Spinal cord (tissue), 10 donors: Measurements from ENCODE around the gene CDH1. TPM values are rescaled to one million over a fixed set of nuclear protein-coding genes. Genes with fewer than 3 reads are reported as not detected.

Experiments used
- DNase-seq, 6 donors: peaks; one replicate each; pipeline versions ENCODE4 v3.0.0 to v3.0.0-alpha.2; 2013 to 2015; ENCODE audit warnings: low spot score in 6 of 6, low read depth in 4 of 6
- H3K27ac ChIP-seq: one replicate; pipeline ENCODE4 v1.5.1; 2013; ENCODE audit warnings: low read depth, low read length, control low read depth
- H3K27me3 ChIP-seq: one replicate; pipeline ENCODE4 v1.6.1; 2013; ENCODE audit warnings: low read length; ENCODE audit not compliant: control insufficient read depth, insufficient read depth
- H3K36me3 ChIP-seq: one replicate; pipeline ENCODE4 v1.6.1; 2013; ENCODE audit warnings: low read length; ENCODE audit not compliant: control insufficient read depth, insufficient read depth
- H3K4me1 ChIP-seq: one replicate; pipeline ENCODE4 v1.6.1; 2013; ENCODE audit warnings: low read length; ENCODE audit not compliant: control insufficient read depth, insufficient read depth
- H3K4me3 ChIP-seq: one replicate; pipeline ENCODE4 v1.5.1; 2013; ENCODE audit warnings: low read depth, low read length, control low read depth
- H3K9me3 ChIP-seq: one replicate; pipeline ENCODE4 v1.6.1; 2013; ENCODE audit warnings: low read length; ENCODE audit not compliant: control insufficient read depth, insufficient read depth
- WGBS: methylation state at CpG from one replicate; pipeline ENCODE4 v1.1.5; 2013; ENCODE audit warnings: missing lambda C conversion rate; ENCODE audit not compliant: insufficient coverage; 5-methylcytosine and 5-hydroxymethylcytosine counted together
- polyA plus RNA-seq, 2 donors: library from polyadenylated mRNA; unstranded; fragments of 120-200 nt; gene quantifications; one replicate each; pipeline ENCODE4 v1.2.1, GENCODE V29; 2013; ENCODE audit not compliant: insufficient read length in 2 of 2
- total RNA-seq, 2 donors: library from RNA; depleted of rRNA in 1 of 2; stranded (reverse); fragments of 120-200 nt in 1 of 2; fragments of >200 nt in 1 of 2; gene quantifications; one replicate each; pipeline versions ENCODE4 v1.2.3 to v1.2.4, GENCODE V29; 2013 to 2014
- donor health status: healthy.

The CDH1 gene
- total and polyA plus RNA-seq, 4 donors, result 23.6 to 45.4 (median 31.9) TPM

DNA sequence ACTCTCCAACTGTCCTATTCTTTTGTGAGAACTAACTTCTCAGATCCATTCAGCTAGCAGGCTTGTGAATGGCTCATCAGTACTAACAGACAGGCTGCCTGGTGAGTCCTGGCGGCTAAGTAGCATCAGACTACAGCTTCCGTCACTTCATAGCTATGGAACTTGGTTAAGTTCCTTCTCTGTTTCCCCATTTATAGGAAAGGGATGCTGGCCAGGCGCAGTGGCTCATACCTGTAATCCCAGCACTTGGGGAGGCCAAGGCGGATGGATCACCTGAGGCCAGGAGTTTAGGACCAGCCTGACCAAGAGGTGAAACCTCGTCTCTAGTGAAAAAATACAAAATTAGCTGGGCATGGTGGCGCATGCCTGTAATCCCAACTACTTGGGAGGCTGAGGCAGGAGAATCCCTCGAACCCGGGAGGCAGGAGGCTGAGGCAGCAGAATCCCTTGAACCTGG lies 56.3 kb downstream of the CDH1 start:
- no peak overlapping the region for H3K27ac ChIP-seq
- no peaks in the 10 kb centered on the region for H3K36me3 ChIP-seq
- no peaks in the 10 kb centered on the region for H3K27me3 ChIP-seq
- H3K4me3 ChIP-seq, result no peak overlapping the region
- peaks cover 25% of the 10 kb centered on the region for H3K4me1 ChIP-seq
- 79% methylated on average over 7 of the region's 8 CpGs for WGBS
- H3K9me3 ChIP-seq, result no peaks in the 10 kb centered on the region
- peak in 1 of 6 donors; percentile 34 for DNase-seq

DNA sequence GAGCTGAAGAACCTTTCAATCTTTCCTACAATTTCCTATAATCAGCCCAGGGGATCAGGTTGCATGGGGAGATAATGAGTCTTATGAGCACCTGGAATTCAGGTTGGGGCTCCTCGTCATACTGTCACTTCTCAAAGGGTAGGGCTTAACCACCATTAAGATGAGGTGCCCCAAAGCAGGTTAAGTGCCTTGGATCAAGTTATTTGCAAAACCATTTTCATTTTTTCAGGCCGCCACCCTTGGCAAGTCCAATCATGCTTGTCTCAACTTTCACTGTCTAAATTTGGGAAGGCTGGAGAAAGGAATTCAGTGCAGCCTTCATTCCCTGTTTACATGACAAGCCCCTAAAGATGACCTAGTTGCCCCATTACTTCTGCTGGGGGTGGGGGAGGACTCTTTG lies 61.3 kb downstream of the CDH1 start:
- Histone ChIP-seq H3K4me1 (peaks cover 5% of the 10 kb centered on the region), H3K27me3 (no peaks in the 10 kb centered on the region), H3K4me3 (no peak overlapping the region), H3K27ac (no peak overlapping the region), H3K9me3 (no peaks in the 10 kb centered on the region), H3K36me3 (no peaks in the 10 kb centered on the region)
- WGBS, result no CpG with 5 or more reads among the region's 2 CpGs
- DNase-seq, result no peak

DNA sequence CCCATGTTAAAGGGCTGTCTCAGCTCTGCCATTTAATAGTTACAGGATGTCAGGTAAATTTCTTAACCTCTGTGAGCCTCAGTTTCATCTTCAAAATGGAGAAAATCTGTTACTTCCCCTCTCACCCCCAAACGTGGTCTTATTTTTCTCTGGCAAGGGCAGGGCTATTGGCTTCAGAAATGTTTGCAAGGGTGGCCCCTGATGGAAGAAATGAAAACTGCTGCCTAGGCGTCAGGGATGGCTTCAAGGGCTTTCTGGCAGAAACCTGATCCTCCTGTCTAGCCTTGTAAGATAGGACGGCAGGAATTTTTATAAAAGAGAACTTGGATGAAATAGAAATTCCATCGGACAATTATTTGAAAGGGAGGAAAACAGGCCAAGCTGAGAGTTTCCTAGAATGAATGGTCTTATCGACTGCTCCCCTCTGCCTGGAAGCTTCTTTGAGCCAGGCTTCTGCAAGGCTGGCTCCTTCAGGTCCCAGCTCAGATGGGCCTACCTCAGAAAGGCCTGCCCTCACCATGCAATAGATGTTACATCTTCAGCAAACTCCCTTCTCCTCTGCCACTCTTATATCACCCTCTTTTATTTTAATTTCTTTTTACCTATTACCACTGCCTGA lies 63.3 kb downstream of the CDH1 start:
- Histone ChIP-seq H3K36me3 (no peaks in the 10 kb centered on the region), H3K9me3 (no peaks in the 10 kb centered on the region), H3K27me3 (no peaks in the 10 kb centered on the region), H3K4me1 (peaks cover 6% of the 10 kb centered on the region), H3K4me3 (no peak overlapping the region), H3K27ac (peak overlapping the region; percentile 52)
- DNase-seq, result peak in 5 of 6 donors; percentile 66 to 93 (median 72)
- 23% methylated on average over 4 of the region's 5 CpGs for WGBS

DNA sequence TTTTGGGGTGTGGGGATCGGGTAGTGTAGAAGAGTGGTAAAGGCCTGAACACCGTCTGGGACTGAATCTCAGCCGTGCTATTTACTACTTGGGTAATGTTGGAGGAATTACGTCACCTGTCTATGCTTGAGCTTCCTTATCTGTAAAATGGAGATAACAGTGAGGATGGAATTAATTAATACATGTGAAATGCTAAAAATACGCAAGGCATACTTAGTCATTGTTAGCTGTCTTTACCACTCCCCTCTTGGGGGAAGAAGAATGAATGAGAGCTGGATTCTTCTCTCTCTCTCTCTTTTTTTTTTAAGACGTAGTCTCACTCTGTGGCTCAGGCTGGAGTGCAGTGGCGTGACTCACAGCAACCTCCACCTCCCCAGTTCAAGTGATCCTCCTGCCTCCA lies 65.1 kb downstream of the CDH1 start:
- Histone ChIP-seq H3K27me3 (no peaks in the 10 kb centered on the region), H3K27ac (no peak overlapping the region), H3K9me3 (no peaks in the 10 kb centered on the region), H3K4me3 (no peak overlapping the region), H3K4me1 (peaks cover 9% of the 10 kb centered on the region), H3K36me3 (no peaks in the 10 kb centered on the region)
- 85% methylated on average over 3 of the region's 7 CpGs for WGBS
- no peak for DNase-seq

DNA sequence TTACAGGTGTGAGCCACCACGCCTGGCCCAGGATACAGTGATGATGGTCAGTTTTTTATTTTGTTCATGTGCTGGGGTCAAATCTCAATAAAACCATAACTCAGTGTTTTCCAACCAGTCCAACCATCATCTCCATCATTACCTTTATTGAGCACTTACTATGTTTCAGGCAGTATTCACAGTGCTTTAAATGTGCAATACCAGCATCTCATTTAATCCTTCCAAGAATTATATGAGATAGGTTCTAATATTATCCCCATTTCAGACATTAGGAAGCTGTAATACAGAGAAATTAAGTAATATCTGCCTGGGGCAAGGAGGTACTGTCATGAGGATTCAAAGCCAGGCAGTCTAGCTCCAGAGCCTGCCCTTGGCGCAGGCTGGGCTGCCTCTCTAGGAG lies 69.3 kb downstream of the CDH1 start:
- peak in 1 of 6 donors; percentile 55 for DNase-seq
- Histone ChIP-seq H3K27ac (no peak overlapping the region), H3K27me3 (no peaks in the 10 kb centered on the region), H3K36me3 (peaks cover 7% of the 10 kb centered on the region), H3K4me1 (peaks cover 9% of the 10 kb centered on the region), H3K9me3 (no peaks in the 10 kb centered on the region), H3K4me3 (no peak overlapping the region)
- 71% methylated on average over 1 of the region's 2 CpGs for WGBS

DNA sequence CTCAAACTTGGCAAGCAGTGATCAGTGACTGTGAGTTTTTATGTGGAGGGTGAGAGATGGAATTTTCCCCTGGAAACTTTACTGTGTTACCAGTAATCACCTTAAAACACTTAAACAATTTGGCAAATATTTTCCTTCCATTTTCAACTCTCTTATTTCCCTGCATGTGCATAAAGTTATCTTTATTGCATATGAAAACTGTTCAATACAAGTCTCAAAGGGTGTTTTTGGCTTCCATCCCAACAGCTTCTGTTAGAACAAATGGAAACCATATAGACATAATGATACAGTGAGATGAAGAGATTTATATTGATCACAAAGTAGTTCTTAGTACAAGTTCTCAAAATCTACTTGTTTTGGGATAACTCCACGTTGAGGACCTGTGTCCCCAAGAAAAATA lies 69.9 kb downstream of the CDH1 start:
- peaks cover 9% of the 10 kb centered on the region for H3K4me1 ChIP-seq
- no peak overlapping the region for H3K27ac ChIP-seq
- DNase-seq, result peak in 2 of 6 donors; percentile 44 to 91
- WGBS, result 25% methylated on average over 1 of the region's 1 CpG
- no peak overlapping the region for H3K4me3 ChIP-seq
- H3K27me3 ChIP-seq, result no peaks in the 10 kb centered on the region
- H3K9me3 ChIP-seq, result no peaks in the 10 kb centered on the region
- H3K36me3 ChIP-seq, result peaks cover 7% of the 10 kb centered on the region

DNA sequence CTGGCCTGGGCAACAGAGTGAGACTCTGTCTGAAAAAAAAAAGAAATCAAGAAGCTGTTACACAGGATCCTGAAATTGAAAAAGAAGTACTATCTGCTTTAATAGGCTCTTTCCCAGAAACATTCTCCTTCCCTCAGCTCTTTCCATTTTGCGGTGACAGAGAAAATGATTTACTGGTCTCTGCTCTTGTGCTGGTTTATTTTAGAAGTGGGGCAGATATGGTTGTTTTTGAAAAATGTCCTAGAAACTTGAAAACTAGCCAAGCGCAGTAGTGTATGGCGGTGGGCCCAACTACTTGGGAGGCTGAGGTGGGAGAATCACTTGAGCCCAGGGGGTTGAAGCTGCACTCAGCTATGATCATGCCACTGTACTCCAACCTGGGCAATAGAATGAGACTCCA lies 77.4 kb downstream of the CDH1 start:
- 100% methylated on average over 2 of the region's 3 CpGs for WGBS
- no peaks in the 10 kb centered on the region for H3K4me1 ChIP-seq
- peak in 1 of 6 donors; percentile 50 for DNase-seq
- no peaks in the 10 kb centered on the region for H3K27me3 ChIP-seq
- H3K4me3 ChIP-seq, result no peak overlapping the region
- H3K27ac ChIP-seq, result no peak overlapping the region
- H3K36me3 ChIP-seq, result peaks cover 23% of the 10 kb centered on the region
- no peaks in the 10 kb centered on the region for H3K9me3 ChIP-seq

DNA sequence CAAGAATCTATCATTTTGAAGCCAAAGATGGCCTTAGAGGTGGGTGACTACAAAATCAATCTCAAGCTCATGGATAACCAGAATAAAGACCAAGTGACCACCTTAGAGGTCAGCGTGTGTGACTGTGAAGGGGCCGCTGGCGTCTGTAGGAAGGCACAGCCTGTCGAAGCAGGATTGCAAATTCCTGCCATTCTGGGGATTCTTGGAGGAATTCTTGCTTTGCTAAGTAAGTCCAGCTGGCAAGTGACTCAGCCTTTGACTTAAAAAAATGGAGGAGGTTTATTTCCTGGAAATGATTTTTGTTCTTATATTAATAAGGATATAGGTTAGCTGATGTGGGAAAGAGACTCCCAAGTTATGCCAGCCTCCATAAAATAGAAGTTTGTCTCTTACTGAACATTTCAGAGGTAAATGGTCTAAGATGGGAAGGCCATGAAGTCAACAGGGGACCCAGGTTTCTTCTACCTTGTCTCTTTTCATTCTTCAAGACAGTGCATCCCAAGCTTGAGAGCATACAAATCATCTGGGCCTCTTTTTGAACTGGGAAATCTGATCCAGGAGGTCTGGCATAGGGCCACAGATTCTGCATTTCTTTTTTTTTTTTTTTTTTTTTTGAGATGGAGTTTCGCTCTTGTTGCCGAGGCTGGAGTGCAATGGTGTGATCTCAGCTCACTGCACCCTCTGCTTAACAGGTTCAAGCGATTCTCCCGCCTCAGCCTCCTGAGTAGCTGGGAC lies 86.5 kb downstream of the CDH1 start:
- 93% methylated on average over 8 of the region's 8 CpGs for WGBS
- Histone ChIP-seq H3K9me3 (no peaks in the 10 kb centered on the region), H3K4me3 (no peak overlapping the region), H3K36me3 (peaks cover 3% of the 10 kb centered on the region), H3K27ac (no peak overlapping the region), H3K4me1 (no peaks in the 10 kb centered on the region), H3K27me3 (no peaks in the 10 kb centered on the region)
- DNase-seq, result peak in 1 of 6 donors; percentile 14

DNA sequence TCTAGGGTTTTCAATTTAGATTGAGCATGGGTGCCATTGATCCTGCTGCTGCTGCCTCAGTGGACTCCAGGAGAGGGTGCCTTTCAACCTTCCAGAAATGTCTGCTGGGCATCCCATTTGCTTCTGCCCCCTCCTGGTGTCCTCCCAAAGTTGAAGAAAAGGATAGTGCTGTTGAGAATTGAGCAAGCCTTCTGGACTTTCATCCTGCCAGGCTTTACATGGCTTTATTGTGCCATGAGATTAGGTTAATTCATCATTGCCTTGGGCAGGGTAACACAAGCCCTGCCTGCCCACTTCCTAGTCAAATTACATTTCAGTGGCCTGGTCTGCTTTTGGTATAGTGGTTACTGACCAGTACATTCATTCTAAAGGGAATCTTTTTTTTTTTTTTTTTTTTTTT lies 88.3 kb downstream of the CDH1 start:
- Histone ChIP-seq H3K4me1 (no peaks in the 10 kb centered on the region), H3K36me3 (peaks cover 3% of the 10 kb centered on the region), H3K27ac (no peak overlapping the region), H3K27me3 (no peaks in the 10 kb centered on the region), H3K4me3 (no peak overlapping the region), H3K9me3 (no peaks in the 10 kb centered on the region)
- no peak for DNase-seq

DNA sequence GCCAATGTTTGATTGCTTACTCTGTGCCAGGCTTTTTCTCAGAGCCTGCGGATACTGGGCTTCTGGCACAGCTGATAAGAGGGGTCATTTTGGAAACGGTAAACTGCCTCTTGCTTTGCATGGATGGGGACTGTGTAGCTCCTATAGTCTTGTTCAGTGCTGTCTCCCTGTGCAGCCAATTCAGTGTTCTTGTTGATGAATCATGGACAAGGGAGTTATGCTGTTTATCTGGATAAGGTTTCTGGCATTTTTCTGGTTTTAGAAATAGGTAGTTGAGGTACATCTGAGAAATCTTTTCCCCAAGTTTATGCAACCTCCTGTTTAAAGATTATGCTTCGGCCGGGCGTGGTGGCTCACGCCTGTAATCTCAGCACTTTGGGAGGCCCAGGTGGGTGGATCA lies 89.6 kb downstream of the CDH1 start:
- 89% methylated on average over 2 of the region's 6 CpGs for whole genome bisulfite sequencing
- Histone ChIP-seq H3K36me3 (peaks cover 3% of the 10 kb centered on the region), H3K27me3 (no peaks in the 10 kb centered on the region), H3K4me3 (no peak overlapping the region), H3K4me1 (no peaks in the 10 kb centered on the region), H3K27ac (no peak overlapping the region), H3K9me3 (no peaks in the 10 kb centered on the region)
- DNase-seq, result no peak
